Activated CD4-positive, CD25-positive, alpha-beta regulatory T cell treated with anti-CD3 and anti-CD28 coated beads, Interleukin-2, amount 50 U/mL, for 72 hours (primary cell): Measurements from ENCODE around the gene LPAR2.
"Not testable (repeated sequence)": the region's sequence is repeated elsewhere in the genome, so short reads cannot be mapped to it uniquely, and the experiment has no call there.

ENCODE experiments used
- DNase-seq: peaks from one replicate; pipeline ENCODE4 v3.0.0; 2021

The LPAR2 gene

GRCh38 chr19:19628501-19629134, 598 bp upstream of the LPAR2 start:
- peak; percentile 61 for DNase-seq

DNA sequence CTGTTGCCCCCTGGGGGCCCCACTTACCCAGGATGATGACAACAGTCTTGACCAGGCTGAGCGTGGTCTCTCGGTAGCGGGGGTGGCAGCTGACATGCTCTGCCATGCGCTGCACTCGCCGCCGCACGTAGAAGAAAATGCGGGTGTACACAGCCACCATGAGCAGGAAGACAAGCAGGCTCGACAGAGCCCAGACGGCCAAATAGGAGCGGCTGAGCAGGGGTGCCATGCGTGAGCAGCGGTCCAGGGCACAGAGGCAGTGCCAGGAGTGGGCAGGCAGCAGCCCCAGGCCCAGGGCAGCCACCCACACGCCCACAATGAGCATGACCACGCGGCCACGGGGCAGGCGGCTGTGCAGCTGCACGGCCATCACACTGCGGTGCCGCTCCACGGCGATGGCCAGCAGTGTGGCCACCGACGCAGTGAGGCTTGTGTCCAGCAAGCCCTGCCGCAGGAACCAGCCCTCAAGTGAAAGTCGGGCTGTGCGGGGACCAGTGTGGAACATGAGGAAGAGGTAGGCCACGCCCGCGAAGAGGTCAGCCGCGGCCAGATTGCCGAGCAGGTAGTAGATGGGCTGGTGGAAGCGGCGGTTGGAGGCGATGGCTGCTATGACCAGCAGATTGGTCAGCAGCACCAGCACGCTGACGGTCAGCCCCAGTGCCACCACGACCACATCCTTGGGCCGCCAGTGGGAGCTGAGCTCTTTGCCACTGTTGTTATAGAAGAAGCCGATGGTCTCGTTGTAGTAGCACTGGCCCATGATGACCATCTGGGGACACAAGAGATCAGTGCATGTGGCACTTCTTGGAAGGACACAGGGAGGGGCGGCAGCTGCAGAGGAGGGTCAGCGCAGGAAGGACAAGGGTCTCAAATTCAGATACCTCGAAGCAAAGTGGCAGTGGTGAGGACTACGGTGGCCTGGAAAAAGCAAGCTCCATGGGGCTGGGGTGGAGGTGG, 1.2 kb downstream of the LPAR2 start:
- DNase-seq, result no peak

DNA sequence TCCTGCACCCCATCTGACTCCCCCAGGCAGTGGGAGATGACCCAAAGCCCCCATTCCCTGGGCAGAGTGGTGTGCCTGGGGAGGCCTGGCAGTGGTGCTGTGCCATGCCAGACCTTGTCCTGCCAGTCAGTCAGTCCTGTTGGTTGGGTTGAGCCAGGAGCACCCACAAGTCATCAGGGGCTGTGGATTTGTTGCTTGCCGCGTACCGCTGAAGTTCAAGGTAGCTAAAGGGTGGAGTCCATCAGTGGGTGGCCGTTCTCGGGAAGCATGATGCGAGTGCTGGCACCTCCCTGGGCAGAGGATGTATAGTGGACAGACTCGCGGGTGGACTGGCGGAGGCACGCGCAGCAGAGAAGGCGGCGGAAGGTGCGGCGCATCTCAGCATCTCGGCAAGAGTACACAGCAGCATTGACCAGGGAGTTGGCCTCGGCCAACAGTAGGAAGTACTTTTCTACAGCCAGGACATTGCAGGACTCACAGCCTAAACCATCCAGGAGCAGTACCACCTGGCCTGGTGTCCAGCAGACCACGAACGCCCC, 3.9 kb downstream of the LPAR2 start:
- DNase-seq, result no peak

DNA sequence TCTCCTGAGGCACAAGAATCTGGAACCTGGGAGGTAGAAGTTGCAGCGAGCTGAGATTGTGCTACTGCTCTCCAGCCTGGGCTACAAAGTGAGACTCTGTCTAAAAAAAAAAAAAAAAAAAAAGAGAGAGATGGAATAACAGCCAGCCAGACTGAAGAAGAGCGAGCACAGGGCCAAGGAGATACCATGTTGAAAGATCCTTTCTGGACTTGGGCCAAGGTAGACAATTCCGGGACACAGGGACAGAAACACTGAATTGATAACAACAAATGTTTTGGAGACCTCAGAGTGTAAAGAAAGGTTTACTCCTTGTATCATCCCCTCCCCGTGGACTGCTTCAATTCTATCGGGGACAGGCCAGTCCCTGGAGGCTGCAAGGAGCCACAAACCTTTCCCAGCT, 4.6 kb downstream of the LPAR2 start:
- no peak for DNase-seq

GRCh38 chr19:19619849-19620210, 8.2 kb downstream of the LPAR2 start:
- no peak for DNase-seq

GRCh38 chr19:19619181-19619848, 8.7 kb downstream of the LPAR2 start:
- DNase-seq, result no peak

- DNase-seq, result peak; percentile 99
Observed at GRCh38 chr19:19618219-19619051, 9.6 kb downstream of the LPAR2 start, which contains the start of gene PBX4. Gene PBX4 (minus strand): TSS chr19:19618687. CDS start chr19:19618629, 58 bp downstream.

DNA sequence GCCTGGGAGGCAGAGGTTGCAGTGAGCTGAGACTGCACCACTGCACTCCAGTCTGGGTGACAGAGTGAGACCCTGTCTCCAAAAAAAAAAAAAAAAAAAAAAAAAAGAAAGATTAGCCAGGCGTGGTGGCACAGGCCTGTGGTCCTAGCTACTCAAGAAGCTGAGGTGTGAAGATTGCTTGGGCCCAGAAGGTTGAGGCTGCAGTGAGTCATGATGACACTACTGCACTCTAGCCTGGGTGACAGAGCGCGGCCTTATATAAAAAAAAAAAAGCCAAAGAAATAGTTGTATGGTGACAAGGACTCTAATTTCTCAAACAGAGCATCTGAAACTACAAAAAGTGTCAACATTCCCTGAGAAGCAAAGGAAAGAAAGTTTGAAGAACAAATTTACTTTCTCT, 12.9 kb downstream of the LPAR2 start:
- DNase-seq, result no peak

- DNase-seq, result no peak
Observed at GRCh38 chr19:19613506-19613905, 14.5 kb downstream of the LPAR2 start.

- no peak for DNase-seq
Observed at GRCh38 chr19:19610376-19611202, 17.4 kb downstream of the LPAR2 start.

DNA sequence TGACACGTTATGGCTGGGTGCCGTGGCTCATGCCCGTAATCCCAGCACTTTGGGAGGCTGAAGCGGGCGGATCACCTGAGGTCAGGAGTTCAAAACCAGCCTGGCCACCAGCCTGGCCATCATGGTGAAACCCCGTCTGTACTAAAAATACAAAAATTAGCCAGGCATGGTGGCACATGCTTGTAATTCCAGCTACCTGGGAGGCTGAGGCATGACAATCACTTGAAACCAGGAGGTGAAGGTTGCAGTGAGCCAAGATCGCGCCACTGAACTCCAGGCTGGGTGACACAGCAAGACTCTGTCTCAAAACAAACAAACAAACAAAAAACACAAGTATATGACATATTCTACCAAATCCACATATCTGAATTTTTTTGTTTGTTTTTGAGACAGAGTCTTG, 21.3 kb downstream of the LPAR2 start:
- not testable (repeated sequence) for DNase-seq

GRCh38 chr19:19606021-19606420, 22.0 kb downstream of the LPAR2 start:
- DNase-seq, result no peak

- no peak for DNase-seq
Observed at GRCh38 chr19:19602713-19603324, 25.2 kb downstream of the LPAR2 start.

- DNase-seq, result no peak
Observed at GRCh38 chr19:19602136-19602712, 25.8 kb downstream of the LPAR2 start.

- no peak for DNase-seq
Observed at GRCh38 chr19:19600793-19601330, 27.2 kb downstream of the LPAR2 start.

- DNase-seq, result peak; percentile 56
Observed at GRCh38 chr19:19598728-19599451, 29.1 kb downstream of the LPAR2 start.

GRCh38 chr19:19597809-19598306, 30.2 kb downstream of the LPAR2 start:
- peak; percentile 40 for DNase-seq

DNA sequence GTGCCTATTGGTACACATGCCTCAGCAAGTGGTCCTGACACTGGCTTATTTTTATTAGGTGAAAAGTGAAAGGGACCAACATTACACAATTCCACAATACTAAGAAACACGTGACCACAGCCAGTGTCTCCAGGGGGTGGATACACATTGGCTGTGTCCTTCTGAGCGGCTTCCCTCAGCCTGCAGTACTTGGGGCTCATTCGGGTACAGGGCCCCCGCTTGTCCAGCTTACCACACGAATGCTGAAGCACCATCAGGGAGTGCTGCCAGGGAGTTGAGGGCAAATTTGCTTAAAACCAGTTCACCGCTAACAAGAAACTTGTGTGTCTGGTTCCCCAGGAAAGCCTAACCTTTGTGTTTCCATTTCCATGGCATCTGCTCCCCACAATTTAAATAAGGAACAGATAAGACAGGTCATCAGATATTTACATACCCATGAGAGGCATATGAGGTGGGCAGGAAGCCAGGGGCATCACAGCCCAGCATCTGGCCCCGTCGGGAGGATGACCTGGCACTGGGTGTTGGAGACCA, 32.8 kb downstream of the LPAR2 start:
- DNase-seq, result no peak

DNA sequence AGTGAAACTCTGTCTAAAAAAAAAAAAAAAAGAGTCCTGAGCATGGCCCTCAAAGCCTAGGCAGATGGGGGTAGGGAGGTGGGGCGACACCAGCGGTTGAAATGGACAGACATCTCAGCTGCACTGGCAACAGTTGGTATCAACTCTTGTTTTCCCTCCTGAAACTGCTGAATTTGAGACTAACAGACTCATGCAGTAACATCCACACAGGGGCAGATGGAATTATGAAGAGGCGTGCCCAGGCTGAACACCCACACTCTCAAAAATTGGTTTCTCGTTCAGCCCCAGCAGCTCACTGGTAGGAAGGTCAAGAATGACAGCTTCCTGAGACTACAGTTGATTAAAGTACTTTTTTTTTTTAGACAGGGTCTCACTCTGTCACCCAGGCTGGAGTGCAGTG, 33.6 kb downstream of the LPAR2 start:
- no peak for DNase-seq
